GM11168 (cell line): ENCODE measurements around the gene DNAJC12.
"Not testable (repeated sequence)": the region's sequence is repeated elsewhere in the genome, so short reads cannot be mapped to it uniquely, and the experiment has no call there.

ENCODE experiments used
- in situ Hi-C: fragments of 300-500 bp; cut with MboI; formaldehyde crosslinking; loops from one replicate; pipeline ENCODE4 v1.12.0; 2022; ENCODE audit warnings: low sequenced_read_pairs; ENCODE audit not compliant: unreplicated experiment

DNAJC12 gene

DNA sequence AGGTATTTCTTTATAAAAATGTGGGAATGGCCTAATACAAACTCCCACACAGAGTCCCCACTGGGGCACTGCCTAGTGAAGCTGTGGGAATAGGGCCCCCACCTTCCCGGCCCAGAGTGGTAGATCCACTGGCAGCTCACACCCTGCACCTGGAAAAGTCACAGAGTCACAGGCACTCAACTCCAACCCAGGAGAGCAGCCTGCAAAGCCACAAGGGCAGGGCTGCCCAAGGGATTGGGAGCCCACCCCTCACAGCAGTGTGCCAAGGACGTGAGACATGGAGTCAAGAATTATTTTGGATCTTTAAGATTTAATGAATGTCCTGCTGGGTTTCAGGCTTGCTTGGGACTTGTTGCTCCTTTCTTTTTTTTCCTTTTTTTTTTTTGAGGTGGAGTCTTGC lies 5.3 kb upstream of the DNAJC12 start:
- in situ Hi-C loops: no loop called here

- in situ Hi-C loops: no loop called here
Observed at GRCh38 chr10:67841737-67842136, 3.7 kb upstream of the DNAJC12 start.

DNA sequence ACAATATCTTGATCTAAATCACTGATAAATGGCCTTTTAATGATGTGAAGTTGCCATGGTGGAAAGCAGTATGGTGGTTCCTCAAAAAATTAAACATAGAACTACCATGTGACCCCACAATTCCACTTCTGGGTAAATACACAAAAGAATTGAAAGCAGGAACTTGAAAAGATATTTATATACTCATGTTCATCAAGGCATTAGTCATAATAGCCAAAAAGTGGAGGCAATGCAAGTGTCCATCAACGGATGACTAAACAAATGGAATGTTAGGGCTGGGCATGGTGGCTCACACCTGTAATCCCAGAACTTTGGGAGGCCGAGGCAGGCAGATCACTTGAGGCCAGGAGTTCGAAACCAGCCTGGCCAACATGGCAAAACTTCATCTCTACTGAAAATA lies 2.0 kb upstream of the DNAJC12 start:
- in situ Hi-C loops: no loop called here

DNA sequence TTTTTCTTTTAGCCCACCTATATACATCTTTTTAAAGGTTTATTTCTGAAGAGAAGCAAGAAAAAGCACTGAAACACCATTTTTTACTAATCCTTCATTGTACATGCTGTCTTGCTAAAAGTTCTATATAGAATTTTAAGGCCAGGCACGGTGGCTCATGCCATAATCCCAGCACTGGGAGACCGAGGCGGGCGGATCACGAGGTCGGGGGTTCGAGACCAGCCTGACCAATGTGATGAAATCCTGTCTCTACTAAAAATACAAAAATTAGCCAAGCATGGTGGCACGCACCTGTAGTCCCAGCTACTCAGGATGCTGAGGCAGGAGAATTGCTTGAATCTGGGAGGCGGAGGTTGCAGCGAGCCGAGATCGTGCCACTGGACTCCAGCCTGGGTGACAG lies 1.5 kb upstream of the DNAJC12 start:
- in situ Hi-C loops: not testable (repeated sequence)

- in situ Hi-C loops: no loop called here
Observed at GRCh38 chr10:67836972-67837371, 1.0 kb downstream of the DNAJC12 start.

- in situ Hi-C loops: no loop called here
Observed at GRCh38 chr10:67836488-67836887, 1.5 kb downstream of the DNAJC12 start.

- in situ Hi-C loops: not testable (repeated sequence)
Observed at GRCh38 chr10:67835541-67836394, 2.2 kb downstream of the DNAJC12 start.

DNA sequence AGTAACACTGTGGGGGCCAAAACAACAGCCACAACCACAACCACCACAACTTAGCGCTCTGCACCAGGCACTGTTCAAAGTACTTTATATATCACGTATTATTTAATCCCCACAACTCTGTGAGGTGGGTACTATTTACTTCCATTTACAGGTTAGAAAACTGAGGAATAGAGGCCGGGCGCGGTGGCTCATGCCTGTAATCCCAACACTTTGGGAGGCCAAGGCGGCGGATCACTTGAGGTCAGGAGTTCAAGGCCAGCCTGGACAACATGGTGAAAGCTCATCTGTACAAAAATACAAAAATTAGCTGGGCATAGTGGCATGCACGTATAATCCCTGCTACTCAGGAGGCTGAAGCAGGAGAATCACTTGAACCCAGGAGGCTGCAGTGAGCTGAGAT lies 3.6 kb downstream of the DNAJC12 start:
- in situ Hi-C loops: no loop called here

- in situ Hi-C loops: no loop called here
Observed at GRCh38 chr10:67827811-67828210, 10.2 kb downstream of the DNAJC12 start.

DNA sequence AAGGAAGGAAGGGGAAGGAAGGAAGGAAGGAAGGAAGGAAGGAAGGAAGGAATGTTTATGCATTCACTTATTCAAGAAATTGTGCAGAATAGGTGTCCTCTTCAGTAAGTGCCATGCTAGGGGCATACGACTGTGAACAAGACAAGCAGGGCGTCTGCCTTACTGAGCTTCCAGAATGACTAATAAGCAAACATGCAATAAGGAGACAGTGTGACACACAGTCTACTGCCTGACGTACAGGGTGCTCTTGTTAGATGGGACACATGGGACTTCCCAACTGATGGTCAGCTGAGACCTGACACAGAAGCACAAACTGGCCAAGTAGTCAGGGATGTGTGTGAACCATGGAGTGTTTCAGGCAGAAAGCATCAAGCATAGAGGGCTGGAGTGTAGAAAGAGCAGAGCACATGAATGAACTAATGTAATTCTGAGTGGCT lies 18.2 kb downstream of the DNAJC12 start:
- in situ Hi-C loops: no loop called here

- in situ Hi-C loops: no loop called here
Observed at GRCh38 chr10:67818323-67818722, 19.7 kb downstream of the DNAJC12 start.

DNA sequence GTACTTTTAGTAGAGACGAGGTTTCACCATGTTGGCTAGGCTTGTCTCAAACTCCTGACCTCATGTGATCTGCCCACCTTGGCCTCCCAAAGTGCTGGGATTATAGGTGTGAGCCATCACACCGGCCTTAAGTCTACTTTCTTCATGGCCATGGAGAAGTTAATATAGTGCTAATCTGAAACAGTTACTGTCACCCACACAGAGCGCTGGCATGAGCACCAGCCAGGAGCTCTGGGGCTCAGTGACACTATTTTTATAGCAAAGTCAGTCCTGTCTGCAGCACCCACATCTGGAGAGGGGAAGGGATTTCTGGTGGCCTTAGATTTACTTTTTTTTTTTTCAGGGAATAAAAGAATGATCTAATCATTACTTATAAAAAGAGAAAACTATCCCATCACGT lies 21.3 kb downstream of the DNAJC12 start:
- in situ Hi-C loops: no loop called here

DNA sequence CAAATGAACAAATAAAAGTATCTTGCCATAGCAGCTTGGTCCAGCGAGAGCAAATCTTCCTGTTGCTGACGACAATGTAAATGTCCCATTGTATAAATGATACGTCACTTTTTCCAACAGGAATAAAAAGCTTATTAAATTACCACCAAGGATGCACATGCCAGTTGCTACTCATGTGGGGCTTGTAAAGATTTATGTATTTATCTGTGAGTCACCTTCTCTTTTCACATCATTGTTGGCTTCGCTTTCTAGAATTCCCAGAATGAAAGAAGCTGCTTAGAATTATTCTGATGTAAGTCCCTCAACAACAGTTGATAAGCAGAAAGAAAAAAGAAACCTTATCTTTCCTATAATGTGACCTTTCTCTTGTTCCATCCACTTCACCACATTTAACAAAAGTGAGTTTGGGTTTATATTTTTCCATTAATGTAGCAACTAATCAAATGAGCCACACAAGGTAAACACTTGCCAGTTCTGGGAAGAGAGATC lies 22.4 kb downstream of the DNAJC12 start:
- in situ Hi-C loops: no loop called here

- in situ Hi-C loops: no loop called here
Observed at GRCh38 chr10:67812007-67812406, 26.0 kb downstream of the DNAJC12 start.

GRCh38 chr10:67809107-67809506 lies 28.9 kb downstream of the DNAJC12 start:
- in situ Hi-C loops: no loop called here

DNA sequence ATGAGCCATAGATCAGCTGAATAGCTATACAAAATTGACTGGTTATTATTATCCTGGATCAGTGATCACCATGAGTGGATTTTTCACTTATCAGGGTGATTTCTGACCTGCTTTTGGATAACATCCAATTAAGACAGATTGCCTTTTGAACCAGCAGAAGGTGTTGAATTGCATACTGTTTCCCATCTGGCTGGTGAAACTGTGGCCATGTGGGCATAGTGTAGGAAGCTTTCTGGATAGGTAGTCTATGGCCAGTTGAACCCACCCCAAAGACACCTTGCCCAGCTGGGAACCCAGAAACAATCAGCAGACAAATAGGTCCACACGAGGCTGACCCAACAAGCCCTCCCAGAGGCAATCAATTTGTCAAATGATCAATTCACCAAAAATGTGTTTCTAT lies 29.3 kb downstream of the DNAJC12 start:
- in situ Hi-C loops: no loop called here

- in situ Hi-C loops: no loop called here
Observed at GRCh38 chr10:67807855-67808456, 30.0 kb downstream of the DNAJC12 start.

DNA sequence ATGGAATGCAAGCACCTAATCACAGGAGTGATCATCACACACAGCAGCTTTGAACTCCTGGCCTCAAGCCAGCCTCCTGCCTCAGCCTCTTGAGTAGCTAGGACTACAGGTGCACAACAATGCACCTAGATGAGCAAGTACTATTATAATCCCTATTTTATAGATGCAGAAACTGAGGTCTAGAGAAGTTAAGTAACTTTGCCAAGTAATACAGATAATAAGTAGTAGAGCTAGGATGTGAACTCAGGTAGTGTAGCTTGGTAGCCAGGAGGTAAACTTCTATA lies 33.7 kb downstream of the DNAJC12 start:
- in situ Hi-C loops: no loop called here

DNA sequence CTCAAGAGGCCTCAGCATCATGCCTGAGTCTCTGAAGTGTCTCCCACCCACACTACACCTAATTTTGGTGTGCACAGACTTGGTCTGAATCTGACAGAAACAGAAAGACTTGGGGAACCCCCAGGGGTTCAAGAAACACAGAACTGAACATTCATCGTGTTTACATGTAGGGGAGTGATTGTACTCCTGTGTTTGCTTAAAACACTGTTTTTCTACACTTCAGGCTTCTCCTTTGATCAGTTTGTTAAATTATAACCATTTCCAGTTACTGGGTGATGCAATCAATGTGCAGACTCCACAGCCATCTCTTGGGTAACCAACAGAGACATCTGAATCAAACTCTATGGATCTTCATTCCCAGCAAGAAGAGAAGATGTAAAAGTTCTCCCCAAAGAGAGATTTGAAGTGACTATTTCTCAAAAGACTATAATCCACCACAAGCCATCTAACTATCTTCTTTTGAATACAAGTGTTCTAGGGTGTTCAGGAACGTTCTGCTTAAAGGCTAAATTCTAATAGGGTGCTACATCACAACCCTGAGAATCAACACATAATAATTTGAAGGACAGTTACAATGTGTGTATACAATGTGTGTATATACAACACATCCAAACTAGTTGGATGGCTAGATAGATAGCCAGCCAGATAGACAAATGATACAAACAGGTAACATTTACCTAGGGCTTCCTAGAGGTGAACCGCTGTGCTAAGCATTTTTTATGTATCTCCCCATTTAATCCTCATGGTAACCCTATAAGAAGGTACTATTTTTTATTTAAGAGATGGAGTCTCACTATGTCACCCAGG lies 34.2 kb downstream of the DNAJC12 start:
- in situ Hi-C loops: no loop called here

- in situ Hi-C loops: no loop called here
Observed at GRCh38 chr10:67802767-67803538, 35.0 kb downstream of the DNAJC12 start.
